ENCODE data around the gene ST6GALNAC3.

The ST6GALNAC3 gene

DNA sequence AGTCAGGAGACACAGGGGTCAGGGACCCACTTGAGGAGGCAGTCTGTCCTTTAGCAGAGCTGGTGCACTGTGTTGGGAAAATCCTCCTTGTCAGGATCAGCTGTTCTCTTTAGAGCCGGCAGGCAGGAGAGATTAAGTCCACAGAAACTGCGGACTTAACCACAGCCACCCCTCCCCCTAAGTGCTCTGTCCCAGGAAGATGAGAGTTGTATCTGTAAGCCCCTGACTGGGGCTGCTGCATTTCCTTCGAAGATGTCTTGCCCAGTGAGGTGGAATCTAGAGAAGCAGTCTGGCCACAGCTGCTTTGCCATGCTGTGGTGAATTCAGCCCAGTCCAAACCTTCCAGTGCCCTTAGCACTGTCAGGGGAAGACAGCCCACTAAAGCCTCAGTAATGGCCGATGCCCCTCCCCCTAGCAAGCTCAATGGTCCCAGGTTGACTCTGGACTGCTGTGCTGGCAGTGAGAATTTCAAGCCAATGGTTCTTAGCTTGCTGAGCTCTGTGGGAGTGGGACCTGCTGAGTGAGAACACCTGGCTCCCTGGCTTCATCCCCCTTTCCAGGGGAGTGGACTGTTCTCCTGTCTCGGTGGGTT is 172.8 kb downstream of the ST6GALNAC3 start:
- no peak for DNase-seq (ENCODE audit: low read depth)

DNA sequence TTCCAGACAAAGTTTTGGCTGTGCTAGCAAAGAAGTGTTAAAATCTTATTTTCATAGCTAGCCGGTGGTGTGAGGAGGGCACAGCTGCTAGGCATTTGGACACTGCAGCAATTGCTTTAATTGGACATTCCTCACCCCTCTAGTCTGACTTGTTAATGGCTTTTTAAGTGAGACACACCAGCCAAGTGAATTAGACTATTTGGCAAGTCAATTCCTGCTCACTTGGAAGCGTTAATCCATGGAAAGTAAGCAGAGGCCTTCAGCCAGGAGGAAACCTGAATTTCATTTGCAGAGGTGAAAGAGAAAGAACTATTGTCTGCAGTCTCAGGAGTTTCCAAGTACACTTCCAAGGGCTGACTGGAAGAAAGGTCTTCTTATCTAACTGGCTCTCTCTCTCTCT is 175.7 kb downstream of the ST6GALNAC3 start:
- no peak for DNase-seq (ENCODE audit: low read depth)

DNA sequence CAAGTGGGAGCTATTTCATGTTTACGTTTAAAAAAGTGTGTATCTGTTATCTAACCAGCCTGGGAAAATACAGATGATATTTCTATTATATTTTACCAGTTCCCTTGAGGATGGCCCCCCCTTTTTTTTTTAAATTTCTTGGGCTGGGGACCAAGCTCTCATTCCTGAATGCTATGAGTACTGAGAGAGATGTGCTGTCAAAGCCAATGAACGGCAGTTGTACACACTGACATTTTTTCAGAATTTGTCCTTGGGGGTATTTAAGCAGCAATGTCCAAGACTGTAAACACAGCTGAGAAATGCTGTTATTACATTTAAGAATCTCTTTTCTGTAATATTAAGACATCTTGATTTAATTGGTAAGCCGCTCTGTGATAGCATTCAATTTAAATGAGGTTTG is 177.9 kb downstream of the ST6GALNAC3 start:
- DNase-seq (ENCODE audit: low read depth) = no peak

DNA sequence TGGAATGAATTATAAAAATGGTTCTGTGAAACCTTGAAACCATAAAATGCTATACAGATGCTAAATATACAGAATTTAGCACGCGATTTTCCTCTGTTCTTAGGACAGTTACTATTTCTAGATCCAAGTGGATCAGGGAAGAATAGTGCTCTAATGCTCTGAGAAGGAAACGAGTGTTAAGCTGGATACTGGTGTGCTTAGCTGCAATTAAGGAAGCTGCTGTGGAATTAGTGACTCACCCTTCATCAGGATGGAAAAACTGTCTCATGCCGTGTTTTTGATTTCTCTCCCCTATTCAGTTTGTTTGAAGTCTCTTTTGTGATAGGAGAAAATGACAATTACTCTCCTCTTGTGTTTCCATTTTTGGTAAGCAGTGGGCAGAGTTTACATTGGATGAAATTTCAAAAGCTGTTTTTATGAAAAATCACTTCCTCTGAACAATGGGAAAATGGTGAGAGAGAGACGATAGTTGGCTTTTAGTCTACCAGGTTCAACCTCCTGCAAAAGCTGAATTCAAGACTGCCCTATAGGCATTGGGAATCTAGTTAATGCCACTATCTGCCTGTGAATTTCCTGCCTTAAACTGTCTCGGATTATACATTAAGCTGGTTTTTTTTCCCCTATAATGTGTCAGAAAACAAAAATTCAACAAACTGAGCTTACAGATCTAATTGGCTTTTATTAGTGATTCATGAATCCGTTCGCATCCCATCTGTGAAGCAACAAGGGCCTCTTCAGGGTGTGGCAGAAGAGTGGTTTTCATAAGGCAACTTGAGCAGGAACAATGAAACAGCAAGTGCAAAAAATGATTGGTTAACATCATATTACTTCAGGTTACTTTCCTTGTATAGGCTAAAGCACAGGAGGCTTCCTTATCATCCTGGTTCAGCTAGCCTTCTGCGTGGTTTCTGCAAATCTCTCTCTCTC is 179.8 kb downstream of the ST6GALNAC3 start:
- DNase-seq (ENCODE audit: low read depth) = no peak

DNA sequence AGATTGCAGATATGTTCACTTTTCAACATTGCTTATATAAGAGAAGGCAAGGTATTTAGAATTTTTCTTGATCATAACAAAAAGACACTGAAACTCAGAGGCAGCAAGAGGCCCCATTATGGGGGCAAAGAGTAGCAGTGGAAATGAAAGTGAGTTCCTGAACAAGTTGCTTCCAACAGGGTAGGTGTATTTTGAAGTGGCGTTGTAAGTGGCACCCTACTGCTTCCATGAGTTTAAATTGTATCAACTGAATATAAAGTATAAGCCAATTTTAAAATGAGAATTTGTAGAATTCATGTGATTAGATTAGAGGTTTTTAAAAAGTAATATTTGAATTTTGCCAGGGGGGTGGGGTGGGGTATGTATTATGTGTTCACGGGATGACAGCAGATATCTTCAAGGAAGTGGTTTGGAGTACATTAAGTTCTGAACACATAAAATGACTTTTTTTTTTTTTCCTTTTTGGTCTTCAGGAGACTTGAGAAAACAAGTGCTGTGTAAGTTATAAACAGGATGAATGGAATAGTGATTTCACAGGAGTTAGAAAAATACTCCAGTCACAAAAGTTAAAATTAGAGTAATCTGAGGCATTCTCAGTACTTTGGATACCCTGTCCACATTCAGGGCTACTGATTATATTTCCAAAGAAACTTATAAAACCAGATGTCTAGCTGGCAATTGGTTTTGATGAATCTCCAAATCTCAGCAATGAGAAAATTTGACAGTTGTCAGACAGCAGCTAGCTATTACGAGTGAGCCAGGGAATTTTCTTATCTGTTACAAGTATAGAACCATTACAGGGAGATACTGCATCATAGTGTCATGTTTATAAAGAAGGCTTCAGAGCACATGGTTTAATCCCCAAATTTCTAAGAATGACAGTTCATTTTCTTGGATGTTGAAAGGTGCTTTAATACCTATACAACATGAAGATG is 182.0 kb downstream of the ST6GALNAC3 start:
- DNase-seq (ENCODE audit: low read depth) = no peak

DNA sequence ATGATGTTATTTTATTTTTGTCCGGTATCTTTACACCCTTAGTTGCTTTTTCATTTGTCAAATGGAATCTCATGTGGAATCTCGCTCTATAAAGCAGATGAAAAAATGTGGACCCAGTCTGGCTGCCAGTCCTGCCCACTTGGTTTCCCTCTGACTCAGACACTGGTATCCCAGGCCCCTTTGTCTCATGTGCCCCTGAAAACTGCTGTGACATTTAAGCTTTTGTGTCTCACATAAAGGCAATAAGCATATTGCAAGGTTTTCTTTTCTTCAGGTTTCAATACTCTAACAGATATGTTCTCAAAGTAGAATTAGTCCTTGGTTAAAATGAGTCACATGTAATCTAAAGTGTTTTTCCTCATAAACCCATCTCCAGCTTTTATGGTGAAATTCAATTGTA is 183.3 kb downstream of the ST6GALNAC3 start:
- no peak for DNase-seq (ENCODE audit: low read depth)

DNA sequence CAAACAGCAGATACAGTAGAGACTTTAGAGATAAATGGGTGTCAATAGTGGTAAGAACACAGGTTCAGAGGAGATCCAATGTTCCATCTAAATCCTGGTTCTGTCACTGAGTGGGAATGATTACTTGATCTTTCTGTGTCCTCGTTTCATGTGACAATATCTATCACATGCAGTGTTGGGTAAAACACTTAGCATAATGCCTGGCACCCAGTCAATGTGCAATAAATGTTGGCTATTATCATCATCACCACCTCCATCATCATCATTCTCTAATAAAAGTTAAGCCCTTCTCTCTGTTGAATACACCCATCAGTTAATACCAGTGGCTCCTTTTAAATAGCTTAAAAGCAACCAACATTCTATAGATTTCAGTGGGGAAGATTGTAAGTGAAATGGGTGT is 184.7 kb downstream of the ST6GALNAC3 start:
- no peak for DNase-seq (ENCODE audit: low read depth)

DNA sequence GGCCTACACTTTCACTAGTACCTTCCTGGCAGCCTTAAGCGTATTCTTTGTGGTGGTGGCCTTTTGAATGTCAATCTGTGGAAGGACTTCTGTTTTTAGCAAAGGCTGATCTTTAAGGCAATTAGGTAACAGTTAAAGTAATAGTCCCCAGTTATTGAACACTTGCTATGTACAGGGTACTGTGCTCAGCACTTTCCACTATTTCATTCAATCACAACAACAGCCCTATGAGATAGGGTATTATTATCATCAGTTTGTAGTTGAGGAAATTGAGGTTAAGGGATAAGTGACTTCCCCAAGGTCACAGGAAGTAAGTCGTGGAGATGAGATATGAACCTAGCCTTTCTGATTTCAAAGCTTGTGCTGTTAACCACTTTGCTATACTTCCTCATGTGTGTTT is 185.7 kb downstream of the ST6GALNAC3 start:
- DNase-seq (ENCODE audit: low read depth) = no peak

DNA sequence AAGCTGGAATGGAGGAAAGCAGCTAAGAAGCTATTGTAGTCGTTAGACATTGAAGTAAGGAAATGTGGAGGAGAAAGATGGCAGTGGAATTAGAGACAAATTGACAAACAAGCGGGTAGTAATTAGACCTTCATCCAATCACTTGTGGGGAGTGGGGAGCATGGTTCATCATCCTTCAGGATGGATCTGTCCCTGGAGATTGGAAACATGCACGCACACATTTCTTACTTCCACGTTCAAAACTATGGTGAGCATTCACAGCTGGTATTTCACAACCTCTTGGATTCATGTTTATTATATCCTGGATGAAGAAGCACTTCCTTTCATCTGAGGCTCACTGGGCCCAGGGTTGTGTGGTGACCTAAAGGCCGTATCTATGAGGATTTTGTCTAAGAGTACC is 188.1 kb downstream of the ST6GALNAC3 start:
- no peak for DNase-seq (ENCODE audit: low read depth)

DNA sequence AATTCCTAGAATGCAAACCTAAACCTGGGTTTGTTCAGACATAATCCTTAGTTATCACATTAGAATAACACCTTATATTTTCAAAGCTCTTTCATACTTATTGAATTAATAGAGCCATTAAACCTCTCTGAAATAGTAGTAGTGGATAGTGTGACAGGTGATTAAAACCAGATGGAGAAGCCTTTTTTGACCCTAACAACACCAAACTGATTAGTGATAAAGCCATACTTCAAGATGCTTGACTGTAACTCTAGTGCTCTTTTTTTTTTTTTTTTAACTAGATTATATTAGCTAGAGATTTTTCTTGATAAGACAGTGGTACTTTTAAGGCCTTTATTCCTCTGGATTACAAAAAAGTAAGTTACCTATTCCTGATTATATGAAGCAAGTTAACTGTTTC is 190.1 kb downstream of the ST6GALNAC3 start:
- DNase-seq (ENCODE audit: low read depth) = no peak

DNA sequence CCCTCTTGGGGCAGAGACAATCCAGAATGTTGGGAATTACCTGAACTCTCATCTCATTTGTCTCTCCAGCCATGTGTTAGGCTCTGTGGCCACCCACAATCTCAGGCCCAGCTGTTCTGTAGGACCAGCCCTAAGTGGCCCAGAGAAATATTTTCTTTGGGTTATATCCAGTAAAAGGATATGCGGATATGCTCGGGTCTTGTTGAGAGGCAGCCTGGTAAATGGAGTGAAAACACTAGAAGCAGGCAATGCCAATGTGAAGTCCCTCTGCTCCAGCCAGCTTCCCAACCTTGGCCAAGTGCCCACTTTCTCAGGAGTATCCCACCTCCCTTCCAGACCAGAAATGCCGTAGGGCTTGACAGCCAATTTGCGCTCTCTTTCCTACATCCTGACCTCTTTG is 192.2 kb downstream of the ST6GALNAC3 start:
- no peak for DNase-seq (ENCODE audit: low read depth)

DNA sequence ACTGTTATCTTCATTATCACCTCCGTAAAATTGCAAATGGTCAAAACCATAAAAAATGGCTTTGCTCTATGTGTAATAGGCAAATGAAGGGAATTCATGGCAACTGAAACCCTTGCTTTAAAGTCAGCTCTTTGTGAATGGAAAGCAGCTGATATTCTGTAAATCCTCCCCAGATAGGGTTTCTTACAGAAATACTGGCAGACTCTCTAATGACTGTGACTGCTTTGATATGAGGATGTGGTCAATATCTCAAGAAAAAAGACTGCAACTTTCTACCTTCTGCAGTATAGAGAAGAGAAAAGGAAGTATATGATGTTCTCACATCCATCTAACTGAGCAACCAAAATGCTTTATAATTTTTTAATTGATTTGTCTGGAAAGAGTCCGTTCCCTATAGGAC is 193.1 kb downstream of the ST6GALNAC3 start:
- no peak for DNase-seq (ENCODE audit: low read depth)

DNA sequence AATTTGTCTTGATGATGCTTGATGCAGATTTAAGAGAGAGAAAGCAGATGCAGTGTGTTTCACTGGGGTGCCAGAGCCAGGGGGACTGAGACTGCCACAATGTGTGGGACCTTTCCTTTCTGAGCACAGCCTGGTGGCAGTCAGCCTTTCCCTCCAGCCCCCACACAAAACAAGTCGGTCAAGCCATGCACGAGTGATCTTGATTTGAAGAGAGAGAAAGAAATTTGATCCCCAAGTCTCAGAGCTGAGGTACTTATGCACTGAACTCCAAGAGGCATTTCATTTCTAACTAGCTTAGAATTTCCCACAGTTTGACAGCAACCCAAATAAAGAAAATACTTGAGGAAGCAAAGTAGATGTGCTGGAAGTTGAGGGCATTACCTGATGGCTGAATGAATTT is 193.8 kb downstream of the ST6GALNAC3 start:
- no peak for DNase-seq (ENCODE audit: low read depth)

DNA sequence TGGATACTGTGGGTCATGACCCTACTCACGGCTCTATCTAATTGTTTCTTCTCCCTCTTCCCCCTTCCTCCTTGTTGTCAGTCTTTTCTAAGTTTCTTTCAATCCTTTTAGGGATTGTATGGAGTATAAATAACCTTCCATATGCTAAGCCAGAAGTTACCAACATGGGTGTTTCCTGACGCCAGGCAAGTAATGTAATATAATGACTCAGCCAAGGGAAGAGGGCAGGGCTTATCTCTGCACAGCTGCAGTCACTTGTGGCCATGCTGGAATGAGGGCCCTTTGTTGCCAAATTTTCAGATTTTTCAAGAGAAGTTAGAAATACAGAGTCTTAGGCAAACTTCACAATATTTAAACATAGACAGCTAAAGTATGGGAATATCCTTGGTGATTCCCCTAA is 194.6 kb downstream of the ST6GALNAC3 start:
- DNase-seq (ENCODE audit: low read depth) = peak; percentile 23

DNA sequence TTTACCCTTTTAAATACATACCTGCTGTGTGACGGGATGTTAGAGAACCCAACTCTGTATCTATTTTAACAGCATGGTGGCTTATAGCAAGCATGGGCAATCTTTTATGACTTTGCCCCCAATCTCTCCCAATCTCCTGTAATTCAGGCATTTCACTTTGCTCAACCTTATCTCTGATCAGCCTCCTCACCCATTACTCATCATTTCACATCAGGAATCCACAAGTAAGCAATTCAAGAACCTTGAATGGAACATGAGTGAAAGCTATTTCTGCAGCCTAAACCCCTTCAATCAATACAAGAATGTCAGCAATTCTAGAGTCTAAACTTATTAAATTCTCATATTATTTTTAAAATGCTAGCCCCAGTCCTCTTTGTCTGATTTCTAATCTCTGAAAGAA is 199.8 kb downstream of the ST6GALNAC3 start:
- peak; percentile 3 for DNase-seq (ENCODE audit: low read depth)

DNA sequence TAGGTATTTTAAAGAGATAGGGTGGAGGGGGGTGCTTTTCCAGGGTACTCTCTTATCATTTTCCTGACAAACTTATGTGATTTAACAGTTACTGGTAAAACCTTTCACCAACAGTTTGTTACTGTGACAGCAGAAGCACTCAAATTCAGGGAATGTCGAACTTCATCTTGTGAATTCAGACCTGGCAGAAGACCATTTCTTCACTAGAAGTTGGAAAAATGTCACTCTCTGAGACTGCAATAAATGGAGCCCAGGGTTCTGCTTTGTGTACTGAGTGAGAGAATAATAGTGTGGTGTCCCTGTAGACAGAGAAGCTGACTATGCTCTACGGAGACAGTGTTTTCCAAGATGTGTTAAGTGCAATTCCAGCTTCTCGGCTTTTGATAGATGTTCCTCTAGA is 200.2 kb downstream of the ST6GALNAC3 start:
- no peak for DNase-seq (ENCODE audit: low read depth)

DNA sequence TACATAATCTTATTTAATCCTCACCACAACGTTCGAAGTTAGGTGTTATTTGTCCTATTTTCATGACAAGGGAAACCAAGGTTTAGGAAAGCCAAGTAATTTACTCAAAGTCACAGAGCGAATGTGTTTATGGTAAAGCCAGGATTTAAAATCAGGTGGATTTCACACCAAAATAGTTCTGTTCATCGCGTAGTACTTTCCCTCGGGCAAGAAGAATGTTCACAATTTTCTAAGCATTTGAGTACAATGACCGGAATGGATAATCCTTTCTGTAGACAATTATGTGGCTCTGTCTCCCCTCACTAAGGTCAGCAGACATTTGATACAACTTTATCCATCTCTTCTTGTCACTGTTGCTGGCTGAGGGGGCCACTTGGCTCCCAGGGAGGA is 204.2 kb downstream of the ST6GALNAC3 start:
- DNase-seq (ENCODE audit: low read depth) = no peak

DNA sequence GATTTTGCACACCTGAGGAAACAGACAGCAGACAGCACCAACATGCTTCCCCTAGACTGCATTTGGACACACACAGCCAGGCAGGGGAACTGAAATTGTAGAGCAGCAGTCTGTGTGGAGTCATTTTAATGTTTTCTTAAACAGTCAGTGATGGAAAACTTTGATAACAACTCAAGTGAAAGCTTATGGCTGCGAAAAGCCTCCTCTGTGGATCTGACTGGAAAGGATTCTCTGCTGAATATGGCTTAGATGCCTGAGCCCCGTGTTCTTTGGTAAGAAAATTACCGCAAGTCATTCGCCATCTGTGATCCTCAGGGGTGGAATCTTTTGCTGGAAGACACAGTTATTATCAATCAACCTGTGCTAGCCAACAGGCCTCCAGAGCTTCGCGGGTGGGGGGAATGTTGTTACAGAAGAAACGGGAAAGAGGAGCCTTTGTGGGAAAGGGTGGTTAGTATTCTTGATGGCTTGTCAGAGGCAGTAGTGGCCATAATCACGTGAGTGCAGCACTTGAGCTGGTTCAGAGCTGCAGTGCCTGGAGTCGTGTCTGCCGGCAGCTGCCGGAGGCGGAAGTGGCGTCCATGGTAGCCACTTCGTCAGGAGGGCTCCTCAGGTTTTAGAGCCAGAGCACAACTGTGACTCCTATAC is 204.7 kb downstream of the ST6GALNAC3 start:
- no peak for DNase-seq (ENCODE audit: low read depth)

DNA sequence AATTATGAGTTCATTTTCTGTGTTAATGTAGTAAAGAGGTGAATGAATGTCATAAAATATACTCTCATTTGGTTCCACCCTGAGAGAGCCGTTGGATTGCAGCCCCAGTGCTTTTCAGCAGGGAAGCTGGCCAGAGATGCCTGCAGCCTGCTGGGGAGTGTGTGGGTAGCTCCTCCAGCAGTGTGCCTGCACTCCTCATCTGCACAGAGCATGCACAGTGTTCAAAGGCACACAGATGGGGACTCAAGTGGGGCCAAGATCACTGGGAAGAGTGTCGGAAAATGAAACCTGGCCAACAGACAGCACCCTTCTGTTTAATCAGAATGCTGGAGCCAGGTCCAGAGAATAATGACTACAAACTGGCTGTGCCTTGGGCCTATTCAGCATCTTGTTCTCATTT is 206.8 kb downstream of the ST6GALNAC3 start:
- DNase-seq (ENCODE audit: low read depth) = no peak

DNA sequence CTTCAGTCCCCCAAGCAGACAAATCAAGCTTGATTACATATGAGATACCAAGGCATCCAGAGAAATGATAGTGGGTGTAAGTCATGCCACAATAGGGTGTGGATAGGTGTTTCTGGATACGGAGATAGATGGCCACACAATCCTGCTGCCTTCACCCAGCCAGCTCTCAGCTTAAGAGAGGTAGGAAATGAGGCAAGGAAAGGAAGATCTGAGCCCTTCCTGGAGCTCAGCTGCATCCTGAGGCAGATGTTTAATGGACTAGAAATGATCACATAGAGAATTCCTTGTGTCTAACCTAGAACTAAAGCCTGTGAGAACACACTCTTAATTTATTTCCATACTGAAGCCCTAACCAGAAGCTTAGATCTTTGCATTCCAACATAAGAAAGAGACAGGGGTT is 210.3 kb downstream of the ST6GALNAC3 start:
- no peak for DNase-seq (ENCODE audit: low read depth)

DNA sequence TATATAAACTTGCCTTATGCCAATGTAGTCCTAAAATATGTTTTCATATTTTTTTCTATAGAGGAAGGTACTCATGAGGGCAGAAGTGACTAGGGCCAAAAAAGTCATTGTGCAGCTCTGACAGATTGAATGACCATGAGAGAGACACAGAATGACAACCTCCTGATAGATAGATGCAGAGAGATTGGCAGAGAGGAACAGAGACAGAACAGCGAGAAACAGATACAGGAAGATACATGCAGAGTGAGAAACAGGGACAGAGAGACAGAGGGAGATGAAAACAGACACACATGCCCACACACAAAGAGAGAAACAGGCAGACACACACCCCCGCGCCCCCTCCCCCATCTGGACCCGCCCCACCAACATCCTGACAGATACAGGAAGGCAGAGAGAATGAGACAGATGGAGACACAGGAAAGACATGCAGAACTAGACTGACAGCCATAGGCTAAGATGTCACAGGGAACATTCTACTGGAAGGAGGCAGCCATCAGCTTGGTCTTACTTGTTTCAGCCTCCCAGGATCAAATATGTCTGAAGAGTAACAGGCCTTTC is 211.1 kb downstream of the ST6GALNAC3 start:
- no peak for DNase-seq (ENCODE audit: low read depth)

DNA sequence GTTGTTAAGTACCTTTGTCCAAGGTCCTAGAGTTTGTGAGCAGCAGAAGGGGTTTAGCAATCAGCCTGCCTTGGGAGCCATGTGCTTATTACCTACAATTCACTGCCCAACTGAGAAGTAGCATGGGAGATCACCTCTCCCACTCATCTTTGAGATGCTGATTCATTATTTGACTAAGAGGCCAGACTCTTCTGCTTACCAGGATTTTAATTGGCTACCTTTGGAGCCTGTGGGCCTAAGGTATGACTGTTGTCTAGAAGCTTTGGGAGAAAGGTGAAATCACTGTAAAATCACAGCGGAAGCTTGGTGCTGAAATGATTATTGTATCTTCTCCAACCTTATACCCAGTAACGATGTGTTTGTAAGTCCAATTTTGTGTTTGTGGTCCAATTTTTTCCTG is 213.4 kb downstream of the ST6GALNAC3 start:
- DNase-seq (ENCODE audit: low read depth) = no peak

All from ELR (cell line).